ENCODE data around the gene RUNX2. TPM values are rescaled to one million over a fixed set of nuclear protein-coding genes. Genes with fewer than 3 reads are reported as not detected.

RUNX2 gene
- total and polyA plus RNA-seq, 8 donors = 0.80 to 18.7 (median 2.7) TPM; not detected in 1

DNA sequence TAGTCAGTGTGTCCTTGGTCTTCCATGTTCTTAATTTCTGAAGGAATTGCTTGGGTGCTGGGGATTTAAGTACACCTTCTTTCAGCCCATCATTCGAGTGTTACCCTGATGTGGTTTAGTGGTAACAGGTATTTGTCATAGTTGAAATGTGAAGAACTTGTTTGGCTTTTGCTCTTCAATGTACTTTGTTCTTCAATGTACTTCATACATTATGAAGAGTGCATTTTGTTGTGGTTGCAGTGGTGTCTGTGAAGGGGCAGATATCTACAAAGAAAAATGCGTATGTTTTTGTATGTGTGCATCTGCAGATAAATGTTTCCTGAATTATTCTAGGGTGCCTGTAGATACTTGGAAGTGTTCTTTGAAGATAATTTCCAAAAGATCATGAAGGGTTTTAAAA is 160.8 kb downstream of the RUNX2 start:
- intact Hi-C loops (cut with DNase I; ENCODE audit: low total_unique reads) = no loop called here
- no peak overlapping the region for H3K27ac ChIP-seq
- no peaks in the 10 kb centered on the region for H3K27me3 ChIP-seq
- H3K9me3 ChIP-seq = no peaks in the 10 kb centered on the region
- H3K4me3 ChIP-seq = no peak overlapping the region
- H3K4me1 ChIP-seq = peaks cover 0 to under 1% (median 0%) of the 10 kb centered on the region in 4 donors
- H3K36me3 ChIP-seq = no peaks in the 10 kb centered on the region
- 77 to 92% (median 89%) methylated on average over 2 of the region's 2 CpGs for WGBS, 5 donors
- TF ChIP-seq POLR2A (IDR thresholded peaks at IDR 0.05) = no peak
- TF ChIP-seq CTCF (IDR thresholded peaks at IDR 0.05) = no peak
- no peak for TF ChIP-seq POLR2AphosphoS5 (IDR thresholded peaks at IDR 0.05)
- no peak for TF ChIP-seq EP300 (IDR thresholded peaks at IDR 0.05)
- no peak for DNase-seq

DNA sequence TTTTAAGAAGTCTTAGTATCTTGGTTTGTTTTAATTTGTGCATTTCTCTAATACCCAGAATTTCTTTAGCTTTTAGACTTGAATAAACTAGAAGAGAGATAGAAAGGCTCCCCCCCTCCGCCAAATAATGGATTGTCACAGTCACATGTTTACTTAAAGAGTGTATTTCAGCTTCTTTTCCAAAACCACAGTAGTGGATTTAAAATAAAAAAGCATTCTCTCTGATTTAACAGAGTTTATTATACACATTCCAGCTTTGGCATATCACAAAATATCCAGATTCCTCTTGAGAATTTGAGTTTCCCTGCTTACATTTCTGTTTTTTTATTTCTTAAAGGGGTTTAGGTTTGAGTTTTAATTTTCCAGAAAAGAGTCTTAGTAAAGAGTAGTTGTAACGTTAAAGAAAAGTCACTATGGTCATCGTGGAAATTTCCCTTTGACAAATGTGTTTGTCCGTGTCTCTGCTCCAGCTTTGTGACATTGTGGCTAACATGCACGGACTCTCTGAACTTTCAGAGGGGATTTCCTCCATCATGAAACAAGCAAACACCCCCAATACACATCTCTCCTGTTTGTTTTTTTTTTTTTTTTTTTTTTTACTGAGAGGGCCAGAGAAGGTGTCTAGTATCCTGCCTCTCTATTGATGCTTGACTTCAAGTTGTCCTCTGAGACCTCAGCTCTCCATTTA is 163.1 kb downstream of the RUNX2 start:
- TF ChIP-seq POLR2AphosphoS5 (IDR thresholded peaks at IDR 0.05) (no peak), POLR2A (IDR thresholded peaks at IDR 0.05) (no peak), EP300 (IDR thresholded peaks at IDR 0.05) (no peak), CTCF (IDR thresholded peaks at IDR 0.05) (no peak)
- Histone ChIP-seq H3K27me3 (no peaks in the 10 kb centered on the region), H3K9me3 (no peaks in the 10 kb centered on the region), H3K4me1 (peaks cover 0 to 15% (median 0%) of the 10 kb centered on the region in 4 donors), H3K27ac (no peak overlapping the region), H3K36me3 (no peaks in the 10 kb centered on the region), H3K4me3 (no peak overlapping the region)
- no peak for DNase-seq
- 61 to 74% (median 71%) methylated on average over 5 of the region's 5 CpGs for WGBS, 5 donors
- intact Hi-C loops (cut with DNase I; ENCODE audit: low total_unique reads) = no loop called here

- no peak for DNase-seq
- Histone ChIP-seq H3K27ac (no peak overlapping the region), H3K27me3 (no peaks in the 10 kb centered on the region), H3K4me1 (peaks cover 0 to 15% (median 0%) of the 10 kb centered on the region in 4 donors), H3K9me3 (no peaks in the 10 kb centered on the region), H3K36me3 (no peaks in the 10 kb centered on the region), H3K4me3 (no peak overlapping the region)
- 90 to 96% (median 92%) methylated on average over 6 of the region's 6 CpGs for WGBS, 5 donors
- TF ChIP-seq POLR2AphosphoS5 (IDR thresholded peaks at IDR 0.05) = no peak
- no peak for TF ChIP-seq CTCF (IDR thresholded peaks at IDR 0.05)
- no peak for TF ChIP-seq EP300 (IDR thresholded peaks at IDR 0.05)
- TF ChIP-seq POLR2A (IDR thresholded peaks at IDR 0.05) = no peak
- intact Hi-C loops (cut with DNase I; ENCODE audit: low total_unique reads) = no loop called here
These were observed 163.7 kb downstream of the RUNX2 start for GRCh38 chr6:45491874-45492273.

GRCh38 chr6:45493761-45494160 is 165.6 kb downstream of the RUNX2 start:
- Histone ChIP-seq H3K4me1 (peaks cover 3 to 27% (median 9%) of the 10 kb centered on the region in 4 donors), H3K4me3 (no peak overlapping the region), H3K9me3 (no peaks in the 10 kb centered on the region), H3K27ac (no peak overlapping the region), H3K27me3 (no peaks in the 10 kb centered on the region), H3K36me3 (no peaks in the 10 kb centered on the region)
- 92 to 99% (median 95%) methylated on average over 2 of the region's 2 CpGs for WGBS, 5 donors
- intact Hi-C loops (cut with DNase I; ENCODE audit: low total_unique reads) = no loop called here
- no peak for TF ChIP-seq EP300 (IDR thresholded peaks at IDR 0.05)
- no peak for DNase-seq

All from stomach (tissue), 9 donors.